ENCODE measurements around the gene SNAP25.

Gene SNAP25

GRCh38 chr20:10218536-10219451 lies at the start of gene SNAP25:
Gene SNAP25, plus strand, starts transcription at chr20:10218830. Its CDS starts 56,662 bp downstream, at chr20:10275492.
- FAIRE-seq (no peak), DNase-seq (ENCODE audit: low spot score) (peak; percentile 45)

GRCh38 chr20:10169752-10170151 lies 48.9 kb upstream of the SNAP25 start:
- DNase-seq (ENCODE audit: low spot score) (no peak), FAIRE-seq (no peak)

DNA sequence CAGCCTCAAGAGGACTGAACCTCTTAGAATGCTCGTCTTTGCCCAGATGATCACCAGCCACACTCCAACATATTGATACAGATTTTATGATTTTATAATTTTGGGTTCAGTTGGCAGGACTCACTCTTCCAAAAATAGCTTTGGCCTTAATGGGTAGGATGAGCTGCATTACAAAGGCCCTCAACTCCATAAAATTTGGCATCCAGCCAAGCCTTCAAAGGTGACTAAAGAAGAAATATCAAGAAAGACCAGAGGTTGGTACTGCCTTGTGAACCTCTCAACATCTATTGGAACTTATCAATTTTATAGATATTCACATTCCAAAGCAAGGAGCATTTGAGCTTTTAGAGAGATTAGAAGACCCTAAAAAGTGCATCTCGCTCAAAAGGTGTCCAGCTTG lies 48.4 kb upstream of the SNAP25 start:
- FAIRE-seq, result no peak
- no peak for DNase-seq (ENCODE audit: low spot score)

DNA sequence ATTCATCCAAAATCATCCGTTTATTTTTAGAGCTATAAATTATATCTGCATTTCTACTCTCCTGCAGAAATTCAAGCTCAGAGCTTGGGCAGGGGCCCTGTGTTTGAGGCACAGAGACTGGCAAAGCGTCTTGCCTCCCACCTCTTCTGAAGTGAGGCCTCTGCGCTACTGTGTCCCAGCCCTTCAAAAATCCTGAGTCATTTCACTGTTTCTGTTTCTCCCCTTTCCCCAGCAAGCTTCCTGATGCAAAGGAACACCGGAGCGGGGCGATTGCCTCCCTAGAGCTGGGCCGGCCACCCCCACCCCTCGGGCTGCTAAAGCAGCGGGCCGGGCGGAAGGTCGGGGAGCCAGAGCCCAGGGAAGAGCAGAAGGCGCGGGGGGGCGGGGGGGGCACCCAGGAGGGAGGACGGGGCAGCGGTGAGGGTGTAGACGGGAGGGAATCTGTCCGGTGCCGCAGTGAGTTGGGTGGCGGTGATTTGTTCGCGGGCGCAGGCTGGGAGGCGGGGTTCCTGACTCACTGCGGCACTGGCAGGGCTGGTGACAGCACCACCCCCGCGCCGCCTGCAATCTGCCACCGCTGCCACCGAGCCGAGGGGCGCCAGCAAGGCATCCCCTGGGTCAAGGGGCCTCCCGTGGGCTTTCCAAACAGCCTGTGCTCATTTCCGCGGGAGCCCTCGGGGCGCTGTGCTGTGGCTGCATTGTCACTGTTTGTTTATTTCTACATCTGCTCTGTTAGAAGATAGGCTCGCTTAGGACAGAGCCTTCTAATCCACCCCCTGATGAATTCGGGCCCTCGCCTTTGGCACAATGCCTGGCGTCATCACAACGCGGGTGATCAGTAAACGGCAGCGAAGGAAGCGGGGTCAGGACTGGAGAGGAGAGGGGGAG lies 46.5 kb upstream of the SNAP25 start:
- DNase-seq (ENCODE audit: low spot score) (no peak), FAIRE-seq (no peak)

DNA sequence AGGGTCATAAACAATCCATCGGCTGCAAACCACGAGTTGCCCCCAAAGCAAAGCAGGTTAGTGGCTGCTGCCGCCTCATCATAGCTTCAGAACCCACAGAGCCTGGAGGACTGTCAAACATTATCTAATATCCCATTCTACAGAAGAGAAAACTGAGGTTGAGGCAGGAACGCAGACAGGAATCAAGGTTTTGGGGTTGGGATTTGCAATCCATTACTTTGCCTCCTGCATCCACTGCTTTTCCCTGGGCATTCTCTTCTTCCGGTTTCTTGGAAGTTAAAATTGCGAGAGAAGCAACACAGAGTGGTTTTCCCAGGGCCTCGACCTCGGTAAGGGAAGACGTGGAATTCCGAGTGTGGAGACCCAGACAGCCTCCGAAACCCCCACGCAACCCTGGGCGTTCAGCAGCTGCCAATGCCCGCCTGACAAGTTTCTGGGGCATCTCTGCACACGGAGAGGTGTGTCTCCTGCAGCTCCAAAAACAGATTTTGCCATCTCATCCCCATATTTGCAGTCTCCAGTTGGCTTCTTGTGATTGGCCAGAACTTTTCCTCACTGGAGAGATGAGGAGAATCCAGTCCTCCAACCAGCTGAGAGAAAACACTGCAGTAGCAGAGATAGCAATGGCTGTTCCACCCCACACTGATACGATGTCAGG lies 45.5 kb upstream of the SNAP25 start:
- FAIRE-seq (no peak), DNase-seq (ENCODE audit: low spot score) (no peak)

GRCh38 chr20:10174400-10174799 lies 44.2 kb upstream of the SNAP25 start:
- DNase-seq (ENCODE audit: low spot score) (no peak), FAIRE-seq (no peak)

GRCh38 chr20:10177326-10177725 lies 41.3 kb upstream of the SNAP25 start:
- DNase-seq (ENCODE audit: low spot score), result no peak

DNA sequence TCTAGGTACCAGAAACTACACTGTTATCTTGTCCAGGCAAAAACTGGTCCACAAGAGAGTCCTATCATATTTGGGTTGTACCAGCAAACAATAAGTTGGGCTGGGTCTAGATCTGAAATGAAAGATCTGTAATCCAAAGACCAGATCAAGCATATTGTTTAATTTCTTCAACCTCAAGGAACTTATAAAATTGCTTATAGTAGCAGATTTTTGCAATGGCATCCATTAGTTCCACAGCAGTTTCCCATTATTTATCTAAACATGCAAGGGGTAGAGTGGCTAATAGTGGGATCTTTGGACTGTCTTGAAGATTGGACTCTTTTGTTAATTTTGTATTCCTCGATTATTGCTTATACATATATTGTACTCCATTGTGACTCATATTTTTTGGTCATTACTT lies 40.5 kb upstream of the SNAP25 start:
- FAIRE-seq (no peak), DNase-seq (ENCODE audit: low spot score) (no peak)

More at GRCh38 chr20:10177326-10177725, 41.3 kb upstream of the SNAP25 start:
- no peak for FAIRE-seq

GRCh38 chr20:10178727-10179313 lies 39.8 kb upstream of the SNAP25 start:
- no peak for FAIRE-seq
- no peak for DNase-seq (ENCODE audit: low spot score)

- FAIRE-seq, result no peak
Observed at GRCh38 chr20:10179574-10180298, 38.9 kb upstream of the SNAP25 start.

GRCh38 chr20:10180651-10181235 lies 37.9 kb upstream of the SNAP25 start:
- DNase-seq (ENCODE audit: low spot score), result no peak
- FAIRE-seq, result no peak

More at GRCh38 chr20:10179574-10180298, 38.9 kb upstream of the SNAP25 start:
- DNase-seq (ENCODE audit: low spot score), result no peak

DNA sequence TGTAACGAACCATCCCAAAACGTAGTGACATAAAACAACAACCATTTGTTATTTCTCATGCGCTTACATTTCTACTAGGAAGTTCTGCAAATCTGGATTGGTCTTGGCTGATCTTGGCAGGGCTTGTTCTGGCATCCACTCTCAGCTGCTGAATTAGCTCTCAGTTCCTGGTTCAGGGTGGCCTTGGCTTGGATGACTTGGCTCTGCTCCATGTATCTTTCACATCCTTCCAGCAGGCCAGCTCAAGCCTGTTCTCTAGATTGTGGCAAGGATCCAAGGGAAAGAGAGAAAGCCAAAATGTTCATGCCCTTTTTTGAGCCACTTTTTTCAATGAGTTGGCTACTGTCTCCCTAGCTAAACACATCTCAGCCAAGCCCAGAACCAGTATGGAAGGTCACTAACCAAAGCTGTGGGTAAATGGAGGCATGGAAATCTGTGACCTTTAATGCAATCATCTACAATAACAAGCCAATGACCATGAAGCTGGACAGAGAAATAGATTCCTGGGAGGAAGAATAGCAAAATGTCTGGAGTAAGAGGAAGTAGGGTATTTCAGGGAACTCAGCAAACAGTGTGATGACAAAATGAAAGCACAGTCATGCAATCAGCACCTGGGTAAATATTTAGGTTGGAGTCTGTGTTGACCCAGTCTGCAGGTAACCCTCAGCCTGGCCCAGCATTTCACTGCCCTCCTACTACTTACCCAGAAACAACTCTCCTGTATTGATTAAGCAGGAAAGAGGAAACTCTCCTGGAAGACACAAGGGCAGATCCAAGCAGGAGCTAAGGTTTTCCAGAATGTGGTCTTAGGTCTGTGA lies 32.7 kb upstream of the SNAP25 start:
- DNase-seq (ENCODE audit: low spot score) (no peak), FAIRE-seq (no peak)

DNA sequence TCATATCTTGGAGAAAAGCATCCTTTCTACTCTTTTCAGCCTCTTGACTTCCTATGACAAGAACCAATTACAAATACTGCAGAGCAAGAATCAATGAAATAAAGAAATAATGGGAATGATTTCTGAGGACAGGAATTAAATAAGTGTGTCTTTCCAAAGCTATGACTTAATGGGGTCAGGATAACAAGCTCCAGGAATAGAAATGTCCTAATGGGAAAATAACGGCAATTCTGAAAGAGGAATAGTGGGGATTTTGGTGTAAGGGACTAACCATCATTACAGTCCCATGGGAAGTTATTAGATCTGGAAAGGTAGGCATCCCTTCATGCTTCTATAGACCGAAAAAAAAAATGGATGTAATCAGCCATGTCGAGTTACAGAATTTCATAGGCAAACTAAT lies 28.2 kb upstream of the SNAP25 start:
- no peak for DNase-seq (ENCODE audit: low spot score)
- FAIRE-seq, result no peak

DNA sequence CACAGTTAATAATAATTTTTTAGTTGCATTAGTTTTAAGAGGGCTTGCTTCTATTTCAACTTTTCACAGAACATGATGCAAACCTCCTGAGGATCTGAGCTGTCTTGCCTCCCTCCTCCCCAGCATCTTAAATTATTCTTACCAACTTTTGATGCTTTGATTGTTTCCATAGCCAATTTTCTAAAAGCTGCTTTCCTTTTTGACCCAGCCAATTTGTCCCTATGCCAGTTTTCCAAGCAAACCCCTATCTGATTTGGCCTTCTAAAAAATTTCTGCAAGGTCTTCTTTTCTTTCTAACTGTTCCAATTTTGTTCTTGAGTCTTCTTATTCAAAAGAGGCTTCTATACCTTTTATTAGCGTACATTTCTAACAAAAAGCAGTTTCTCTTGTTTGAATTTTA lies 26.5 kb upstream of the SNAP25 start:
- no peak for FAIRE-seq
- DNase-seq (ENCODE audit: low spot score), result no peak

DNA sequence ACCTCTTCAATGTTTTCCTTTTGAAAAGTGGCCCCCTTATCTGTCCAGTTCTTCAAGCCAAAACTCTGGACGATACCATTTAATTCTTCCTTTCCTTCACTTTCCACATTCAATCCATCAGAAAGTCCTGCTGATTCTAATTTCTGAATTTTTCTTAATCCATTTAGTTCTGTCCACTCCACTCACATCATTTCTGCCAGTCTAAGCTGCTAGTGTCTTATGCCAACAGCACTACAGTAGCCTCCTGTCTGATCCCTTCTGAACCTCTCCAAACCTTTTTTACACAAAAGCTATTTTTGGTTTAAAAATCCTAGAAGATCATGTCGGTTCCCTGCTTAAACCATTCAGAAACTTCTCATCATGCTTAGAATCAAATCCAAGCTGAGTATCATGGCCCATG lies 24.5 kb upstream of the SNAP25 start:
- DNase-seq (ENCODE audit: low spot score) (no peak), FAIRE-seq (no peak)

- DNase-seq (ENCODE audit: low spot score) (no peak), FAIRE-seq (no peak)
Observed at GRCh38 chr20:10200330-10200729, 18.3 kb upstream of the SNAP25 start.

GRCh38 chr20:10201321-10201870 lies 17.2 kb upstream of the SNAP25 start:
- FAIRE-seq (no peak), DNase-seq (ENCODE audit: low spot score) (no peak)

DNA sequence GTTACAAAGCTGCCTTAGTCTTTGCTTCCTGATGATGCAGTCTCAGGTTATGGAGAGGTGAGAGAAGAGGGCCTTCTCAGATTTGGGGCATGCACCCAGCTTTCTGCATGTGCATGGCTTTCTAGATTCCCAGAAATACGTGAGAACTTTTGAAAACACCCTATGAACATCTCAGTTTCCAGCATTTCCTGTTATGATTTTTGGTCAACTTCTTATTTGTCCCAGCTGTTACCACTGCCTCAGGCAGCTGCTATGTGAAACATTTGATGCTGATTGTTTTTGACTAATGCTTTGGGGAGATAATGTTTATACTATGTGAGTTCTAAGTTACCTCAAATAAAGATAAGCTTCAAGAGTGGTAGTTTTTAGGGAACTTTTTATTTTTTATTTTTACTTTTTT lies 9.5 kb upstream of the SNAP25 start:
- FAIRE-seq (no peak), DNase-seq (ENCODE audit: low spot score) (no peak)

GRCh38 chr20:10213526-10213925 lies 5.1 kb upstream of the SNAP25 start:
- FAIRE-seq, result no peak

More at GRCh38 chr20:10213526-10213925, 5.1 kb upstream of the SNAP25 start:
- DNase-seq (ENCODE audit: low spot score), result no peak
